NCI-H1048 (cell line): ENCODE results near the gene CASQ1.
A peak's percentile ranks its signal among the peaks of the same experiment; 100 is the strongest.

Source experiments
- DNase-seq: peaks from one replicate; lab custom pipeline; 2025; lab: John Stamatoyannopoulos, UW

The CASQ1 gene

DNA sequence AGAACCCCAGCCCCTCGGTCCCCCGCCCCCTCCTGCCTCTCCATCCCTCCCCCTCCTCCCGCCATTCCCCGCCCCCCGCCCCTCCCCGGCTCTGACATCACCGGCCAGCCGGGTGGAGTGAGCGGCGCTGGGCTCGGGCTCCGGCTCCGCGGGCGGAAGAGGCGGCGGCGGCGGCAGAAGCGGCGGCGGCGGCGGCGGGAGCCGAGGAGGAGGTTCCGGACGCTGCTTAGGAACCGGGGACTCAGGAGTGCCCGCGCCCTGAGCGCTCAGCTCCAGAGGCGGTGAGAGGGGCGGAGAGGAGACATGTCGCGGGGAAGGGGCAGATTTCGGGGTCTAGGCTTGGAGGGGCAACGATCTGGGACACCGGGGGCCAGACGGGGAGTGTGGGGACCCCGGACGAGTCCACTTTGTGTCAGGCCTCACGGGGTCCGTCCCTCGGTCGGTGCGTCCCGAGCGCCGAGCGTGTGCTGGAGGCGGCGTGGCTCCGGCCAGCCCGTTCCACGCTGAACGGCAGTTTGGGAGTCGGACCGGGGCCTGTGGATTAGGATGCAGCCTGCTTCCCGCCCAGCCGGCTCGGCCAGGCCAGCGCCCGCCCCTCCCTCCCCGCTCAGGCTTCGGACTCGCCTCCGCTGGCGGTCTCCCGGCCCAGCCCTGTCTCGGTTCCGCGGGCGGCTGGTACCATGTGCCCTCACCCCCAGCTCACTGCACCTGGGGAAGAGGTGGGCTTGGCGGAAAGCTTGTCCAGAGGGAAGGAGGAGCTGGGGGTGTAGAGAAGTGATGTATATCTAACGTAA is 15.1 kb downstream of the CASQ1 start, which contains the start of gene PEA15:
PEA15 (plus strand) TSS at position 143 of the 794 bp plus-strand sequence. CDS start 6,161 bp downstream, outside the sequence.
- peak; percentile 47 for DNase-seq

DNA sequence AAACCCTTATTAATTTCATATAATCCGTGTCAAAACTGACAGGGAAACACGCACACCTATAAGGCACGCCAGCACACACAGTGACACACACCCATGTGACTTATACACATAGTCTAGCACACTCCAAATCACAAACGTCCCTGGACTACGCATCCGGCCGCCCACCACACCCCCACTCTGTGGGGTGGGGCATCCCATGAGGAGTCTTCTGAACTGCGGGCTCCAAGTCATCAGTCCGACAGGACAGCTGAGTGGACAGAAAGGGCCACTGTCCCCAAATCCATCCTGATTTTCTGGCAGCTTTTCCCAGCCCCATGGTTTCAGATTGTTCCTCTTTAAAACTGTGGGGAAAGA is 15.6 kb downstream of the CASQ1 start:
- no peak for DNase-seq

GRCh38 chr1:160206421-160207117 is 16.2 kb downstream of the CASQ1 start:
- peak; percentile 26 for DNase-seq

- no peak for DNase-seq
Measured at GRCh38 chr1:160207118-160207650, 16.8 kb downstream of the CASQ1 start.

DNA sequence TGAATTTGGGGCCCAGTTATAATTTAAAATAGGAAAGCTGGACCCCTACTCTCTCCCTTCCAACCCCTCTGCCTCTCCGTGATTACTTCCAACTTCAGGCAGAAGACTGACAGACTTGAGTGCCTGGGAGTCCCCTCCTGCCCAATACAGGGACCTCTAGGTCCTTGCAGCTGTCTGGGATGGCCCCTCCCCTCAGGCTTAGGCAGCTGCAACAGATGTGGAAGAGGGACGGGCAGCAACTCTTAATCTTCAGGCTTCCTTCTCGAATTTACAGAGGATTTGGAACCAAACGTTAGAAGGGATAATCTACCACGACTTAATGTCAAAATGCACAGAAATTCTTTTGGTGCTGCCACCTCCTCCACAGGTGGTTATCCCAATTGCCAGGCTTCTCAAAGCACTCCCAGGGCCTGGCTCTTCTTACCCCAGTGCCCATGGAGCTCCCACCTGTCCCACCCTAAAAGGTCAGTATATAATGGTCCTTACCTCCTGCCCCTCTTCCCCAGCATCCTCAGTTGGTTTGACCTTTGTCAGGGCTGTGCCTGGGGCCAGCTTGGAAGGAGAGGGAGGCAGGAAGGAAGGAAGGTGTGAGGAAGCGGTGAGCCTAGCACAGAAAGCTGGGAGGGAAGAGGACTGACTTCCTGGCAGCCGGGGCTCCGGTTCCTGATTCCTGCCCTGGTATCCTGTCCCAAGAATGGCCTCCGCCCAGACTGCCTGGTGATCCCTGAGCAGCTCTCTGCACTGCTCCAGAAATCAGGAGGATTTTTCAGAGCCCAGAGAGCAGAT is 17.6 kb downstream of the CASQ1 start:
- no peak for DNase-seq

GRCh38 chr1:160208557-160209320 is 18.4 kb downstream of the CASQ1 start:
- no peak for DNase-seq

- DNase-seq = no peak
Measured at GRCh38 chr1:160209321-160210046, 19.1 kb downstream of the CASQ1 start.

DNA sequence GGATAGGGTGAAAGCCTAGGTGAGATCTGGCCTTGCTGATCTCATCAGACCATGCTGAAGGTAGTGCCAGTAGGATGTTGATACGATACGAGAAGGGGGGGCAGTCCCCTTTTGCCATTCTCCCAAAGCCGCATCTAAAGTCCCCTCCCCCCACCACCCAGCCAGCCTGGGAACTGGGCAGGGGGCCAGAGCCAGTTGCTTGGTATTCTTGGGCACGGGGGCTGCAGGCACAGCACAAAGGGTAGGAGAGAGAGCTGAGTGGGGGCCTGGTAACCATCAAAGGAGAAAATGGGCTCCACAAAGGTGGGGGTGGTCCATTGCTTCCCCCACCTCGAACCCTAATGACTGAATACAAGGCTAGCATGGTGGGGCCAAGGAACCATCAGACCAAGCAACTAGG is 20.2 kb downstream of the CASQ1 start:
- DNase-seq = no peak

DNA sequence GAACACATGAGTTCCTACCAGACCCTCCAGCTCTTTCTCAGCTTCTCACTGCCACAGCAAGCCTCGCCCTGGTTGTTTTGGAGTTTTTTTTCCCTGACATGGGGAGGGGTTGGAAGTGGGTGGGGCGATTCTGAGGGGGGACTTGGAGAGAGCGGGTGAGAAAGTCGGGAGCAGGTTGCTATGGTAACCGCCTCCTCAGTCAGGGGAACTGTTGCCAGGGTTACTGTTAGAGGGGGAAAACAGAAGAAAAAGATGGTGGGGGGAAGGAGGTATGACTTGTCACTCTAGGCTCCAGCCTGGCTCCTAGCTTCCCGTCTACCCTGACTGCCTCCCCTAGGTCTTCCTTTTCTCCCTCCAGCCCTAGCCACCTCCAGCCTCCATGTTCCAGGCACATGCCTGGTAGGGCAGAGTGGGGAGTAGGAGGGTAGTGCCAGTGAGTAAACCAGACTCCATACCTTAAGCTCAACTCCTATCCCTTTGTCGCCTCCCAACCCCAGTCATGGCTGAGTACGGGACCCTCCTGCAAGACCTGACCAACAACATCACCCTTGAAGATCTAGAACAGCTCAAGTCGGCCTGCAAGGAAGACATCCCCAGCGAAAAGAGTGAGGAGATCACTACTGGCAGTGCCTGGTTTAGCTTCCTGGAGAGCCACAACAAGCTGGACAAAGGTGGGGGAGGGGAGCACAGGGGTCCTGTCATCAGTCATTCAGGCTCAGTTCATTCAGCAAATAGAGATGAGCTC is 20.8 kb downstream of the CASQ1 start:
- DNase-seq = no peak

DNA sequence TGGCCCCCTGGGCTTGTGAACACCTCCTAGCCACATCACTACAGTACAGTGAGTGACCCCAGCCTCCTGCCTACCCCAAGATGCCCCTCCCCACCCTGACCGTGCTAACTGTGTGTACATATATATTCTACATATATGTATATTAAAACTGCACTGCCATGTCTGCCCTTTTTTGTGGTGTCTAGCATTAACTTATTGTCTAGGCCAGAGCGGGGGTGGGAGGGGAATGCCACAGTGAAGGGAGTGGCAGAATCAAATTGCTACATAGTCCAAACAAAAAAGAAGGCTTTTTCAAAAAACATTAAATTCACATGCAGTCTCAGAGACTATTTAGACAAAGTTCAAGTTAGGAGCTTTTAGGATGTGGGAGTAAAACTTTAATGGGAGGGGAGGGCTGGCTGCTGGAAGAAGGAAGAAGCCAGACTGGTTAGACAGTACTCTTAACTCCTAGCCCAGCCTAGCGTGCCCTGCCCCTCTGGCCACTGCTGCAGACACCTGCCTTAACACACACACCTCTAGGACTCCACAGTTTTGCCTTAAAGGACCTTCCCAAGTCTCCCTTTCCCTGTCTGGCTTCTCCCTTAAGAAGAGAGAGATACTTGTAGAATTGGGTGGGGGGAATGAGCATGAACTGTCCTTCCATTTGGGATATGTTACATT is 24.2 kb downstream of the CASQ1 start:
- DNase-seq = no peak

DNA sequence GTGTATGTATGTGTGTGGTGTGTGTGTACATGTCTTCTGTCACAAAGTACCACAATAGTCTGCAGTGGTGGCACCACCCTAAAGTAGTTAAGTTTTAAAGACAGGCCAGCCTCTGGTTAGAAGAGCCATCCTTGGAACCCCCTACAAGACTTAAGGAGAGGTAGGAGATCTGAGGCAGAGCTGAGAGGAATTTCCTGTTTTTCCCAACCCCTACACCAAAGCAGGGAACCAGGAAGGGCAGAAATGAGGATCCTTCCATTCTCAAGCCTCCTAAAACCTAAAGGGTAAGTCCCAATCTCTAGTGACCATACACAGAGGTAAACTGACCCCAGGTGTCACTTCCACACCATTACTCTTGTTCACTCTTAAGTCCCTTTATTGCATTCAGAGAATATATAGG is 25.9 kb downstream of the CASQ1 start:
- no peak for DNase-seq

DNA sequence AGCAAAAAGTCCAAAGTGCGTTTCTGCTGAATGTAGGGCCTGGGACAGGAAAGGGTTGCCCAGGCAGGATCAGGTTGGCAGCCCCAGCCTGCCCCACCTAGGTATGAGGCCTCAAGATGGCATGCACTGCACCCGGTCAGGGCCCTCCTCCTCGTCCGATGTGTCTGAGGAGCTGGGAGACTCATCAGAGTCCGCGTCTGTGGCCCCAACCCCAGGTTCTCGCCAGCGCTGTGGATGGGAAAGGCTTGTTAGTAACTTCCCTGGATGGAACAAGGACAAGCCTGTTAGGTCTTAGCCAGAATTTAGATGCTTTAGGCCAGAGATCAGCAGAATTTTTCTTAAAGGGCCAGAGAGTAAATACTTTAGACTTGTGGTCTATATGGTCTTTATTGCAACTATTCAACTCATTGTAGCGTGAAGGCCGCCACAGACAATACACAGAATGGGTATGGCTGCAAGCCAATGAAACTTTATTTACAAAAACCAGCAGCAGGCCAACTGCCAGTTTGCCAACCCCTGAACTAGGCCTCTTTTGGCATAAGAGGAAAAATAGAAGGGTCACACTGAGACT is 27.2 kb downstream of the CASQ1 start:
- no peak for DNase-seq

DNA sequence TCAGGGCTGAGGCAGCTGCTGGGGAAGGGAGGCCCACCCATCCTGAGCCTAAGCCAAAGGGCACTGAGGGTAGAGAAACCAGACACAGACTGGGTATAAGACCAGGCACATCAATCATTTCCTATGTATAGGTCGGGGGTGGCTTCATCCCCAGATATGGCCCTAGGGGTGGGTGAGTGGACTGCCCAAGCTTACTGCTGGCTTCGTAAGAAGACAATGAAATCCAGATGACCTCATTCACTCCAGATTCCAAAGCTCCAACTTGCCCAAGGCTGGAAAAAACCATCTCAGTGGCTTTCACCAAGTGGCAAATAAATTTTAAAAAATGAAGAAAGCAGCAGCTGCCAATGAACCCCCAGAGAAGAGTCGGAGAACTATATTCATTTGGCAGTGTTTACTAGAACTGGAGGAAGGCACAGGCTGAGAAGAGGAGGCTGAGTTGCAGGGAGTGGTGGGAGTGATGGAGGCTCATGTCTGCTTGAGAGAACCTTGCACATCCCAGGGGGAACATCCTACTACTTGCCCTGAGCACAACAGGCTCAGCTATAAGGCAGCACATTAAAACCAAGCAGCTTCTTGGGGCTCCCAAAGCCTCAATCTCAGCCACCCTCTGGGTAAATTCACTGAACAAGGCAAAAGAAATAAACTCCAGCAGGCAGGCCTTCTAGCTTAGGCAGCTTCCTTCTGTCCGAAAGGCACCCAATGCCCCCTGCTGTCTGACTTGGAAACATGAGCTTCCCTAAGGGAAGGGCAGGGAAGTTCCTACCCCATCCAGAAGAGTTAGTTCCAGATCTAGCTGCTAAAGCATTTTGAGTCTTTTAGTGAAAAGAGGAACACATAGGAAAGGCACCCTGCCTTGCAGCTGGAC is 28.9 kb downstream of the CASQ1 start:
- no peak for DNase-seq

GRCh38 chr1:160220301-160220700 is 29.9 kb downstream of the CASQ1 start:
- no peak for DNase-seq

- no peak for DNase-seq
Measured at GRCh38 chr1:160221089-160221488, 30.7 kb downstream of the CASQ1 start.

GRCh38 chr1:160222546-160222945 is 32.2 kb downstream of the CASQ1 start:
- DNase-seq = no peak

GRCh38 chr1:160224606-160225005 is 34.2 kb downstream of the CASQ1 start:
- DNase-seq = no peak

GRCh38 chr1:160225345-160225744 is 35.0 kb downstream of the CASQ1 start:
- no peak for DNase-seq
